Activated T-cell treated with anti-CD3 and anti-CD28 coated beads for 24 hours (primary cell): ENCODE measurements around the gene NT5DC3.

Experiments
- DNase-seq: peaks from one replicate; pipeline ENCODE4 v3.0.0-alpha.2; 2020; ENCODE audit warnings: low read depth

Gene NT5DC3

GRCh38 chr12:103840876-103841689 is at the start of gene NT5DC3:
Gene NT5DC3 (minus strand): TSS chr12:103841234. CDS start chr12:103841156, 78 bp downstream.
- peak; percentile 73 for DNase-seq

DNA sequence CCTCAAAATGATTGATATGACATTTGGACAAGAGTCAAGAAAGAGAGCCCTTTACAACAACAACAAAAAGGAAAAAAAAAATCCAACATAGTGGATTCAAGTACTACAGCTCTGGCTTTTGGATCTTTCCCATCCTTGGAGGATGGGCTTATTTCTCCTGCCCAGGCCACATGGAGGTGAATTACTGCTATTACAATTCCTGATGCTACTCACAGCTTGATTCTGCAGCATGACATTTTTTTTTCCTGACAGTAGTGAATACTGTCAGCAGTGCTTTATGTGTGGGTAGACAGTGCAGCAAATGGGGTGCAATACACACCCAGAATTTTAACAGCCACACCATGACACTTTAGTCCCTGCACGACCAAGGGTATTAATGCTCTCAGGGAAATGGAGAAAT is 46.7 kb upstream of the NT5DC3 start:
- no peak for DNase-seq

DNA sequence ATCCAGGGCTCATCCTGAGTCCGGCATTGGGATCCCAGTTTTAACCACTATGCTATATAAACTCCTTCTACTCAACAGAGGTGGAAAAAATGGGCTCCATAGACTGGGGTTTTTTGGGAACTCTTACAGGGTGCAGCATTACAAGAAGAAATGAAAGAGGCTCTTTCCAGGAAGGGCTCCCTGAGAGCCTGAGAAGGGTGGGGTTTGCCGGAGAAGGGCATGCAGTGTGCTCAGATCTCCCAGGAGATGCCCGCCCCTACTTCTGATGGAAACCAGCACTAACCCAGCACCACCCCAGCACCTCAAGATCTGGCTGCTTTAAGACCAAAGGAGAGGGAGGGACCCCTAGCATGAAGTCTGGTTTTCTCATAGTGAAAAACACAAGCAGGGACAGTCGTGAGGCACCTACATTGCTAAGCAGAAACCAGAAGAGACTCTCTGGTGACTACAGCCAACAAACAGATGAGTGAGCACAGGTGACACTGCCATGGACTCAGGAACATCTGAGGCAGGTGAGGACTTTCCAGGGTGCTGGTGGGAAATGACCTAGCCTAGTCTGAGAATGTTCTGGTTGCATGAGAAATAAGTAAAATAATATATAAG is 45.3 kb upstream of the NT5DC3 start:
- no peak for DNase-seq

- no peak for DNase-seq
Observed at GRCh38 chr12:103884316-103884715, 43.3 kb upstream of the NT5DC3 start.

DNA sequence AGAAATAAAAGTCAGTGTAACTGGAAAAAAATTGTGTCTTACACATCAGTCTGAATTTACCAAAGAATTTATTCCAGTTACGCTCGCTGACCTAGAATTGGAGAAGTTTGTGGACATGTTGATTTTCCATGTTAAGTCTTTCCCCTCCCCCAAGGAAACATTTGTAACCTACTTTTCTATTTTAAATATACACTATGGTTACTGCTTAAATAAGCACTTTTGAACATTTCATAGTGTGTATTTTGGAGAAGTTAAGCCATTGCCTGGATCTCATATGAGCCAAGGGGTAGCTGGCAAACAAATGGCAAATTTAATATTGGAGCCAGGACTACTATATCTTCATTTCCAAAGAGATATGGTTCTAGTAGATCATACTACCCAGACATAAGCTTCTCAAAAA is 42.9 kb upstream of the NT5DC3 start:
- DNase-seq, result no peak

DNA sequence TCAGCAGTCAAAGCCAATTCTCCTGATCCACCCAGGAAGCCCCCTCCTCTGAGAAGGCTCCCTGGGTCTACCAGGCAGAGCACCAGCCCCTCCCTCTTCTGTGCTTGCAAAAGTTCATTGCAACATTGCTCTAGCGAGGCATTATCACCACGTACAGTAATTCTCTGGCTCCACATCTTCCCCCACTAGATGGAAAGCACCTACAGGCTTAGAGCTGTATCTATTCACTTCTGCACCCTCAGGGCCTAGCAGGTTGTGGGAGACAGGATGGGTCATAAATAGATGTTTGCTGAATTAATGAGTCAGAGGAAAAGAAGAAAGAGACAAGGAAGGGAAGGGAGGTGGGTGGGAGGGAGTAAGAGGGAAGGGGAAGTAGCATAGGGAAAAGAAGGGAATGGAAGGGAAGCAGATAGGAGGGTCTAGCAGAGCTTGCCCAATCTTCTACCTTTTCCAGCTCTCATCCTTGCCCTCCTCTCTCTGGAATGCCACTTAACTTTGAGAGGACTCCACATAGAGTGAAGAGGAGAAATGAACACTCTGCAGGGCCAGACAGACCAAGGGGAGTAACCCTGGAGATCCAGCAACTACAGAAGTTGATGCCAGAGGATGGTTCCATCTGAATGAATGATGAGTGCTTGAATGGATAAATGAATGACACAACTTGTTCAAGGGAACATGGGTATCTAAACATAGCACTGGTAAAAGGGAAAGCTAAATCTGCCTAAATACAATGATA is 42.0 kb upstream of the NT5DC3 start:
- DNase-seq, result no peak

DNA sequence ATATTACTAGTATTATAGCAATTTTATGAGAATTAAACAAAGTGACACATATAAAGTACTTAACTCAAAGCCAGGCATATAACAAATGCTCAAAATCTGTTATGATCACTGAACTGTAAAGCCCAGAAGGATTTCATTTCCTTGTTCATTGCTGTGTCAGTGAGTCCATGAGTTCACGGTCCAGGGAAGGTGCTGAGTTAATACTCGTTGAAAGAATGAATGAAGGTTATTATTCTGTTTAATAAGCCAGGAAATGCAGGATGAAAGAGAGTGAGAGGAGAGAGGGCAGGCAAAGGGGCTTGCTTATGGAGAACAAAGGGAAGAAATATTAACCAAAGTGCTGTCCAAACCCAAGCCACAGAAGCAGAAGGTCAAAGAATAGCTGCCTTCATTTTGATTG is 40.2 kb upstream of the NT5DC3 start:
- no peak for DNase-seq

GRCh38 chr12:103880299-103881142 is 39.5 kb upstream of the NT5DC3 start:
- DNase-seq, result no peak

- no peak for DNase-seq
Observed at GRCh38 chr12:103879878-103880277, 38.8 kb upstream of the NT5DC3 start.

GRCh38 chr12:103879048-103879692 is 38.1 kb upstream of the NT5DC3 start:
- no peak for DNase-seq

DNA sequence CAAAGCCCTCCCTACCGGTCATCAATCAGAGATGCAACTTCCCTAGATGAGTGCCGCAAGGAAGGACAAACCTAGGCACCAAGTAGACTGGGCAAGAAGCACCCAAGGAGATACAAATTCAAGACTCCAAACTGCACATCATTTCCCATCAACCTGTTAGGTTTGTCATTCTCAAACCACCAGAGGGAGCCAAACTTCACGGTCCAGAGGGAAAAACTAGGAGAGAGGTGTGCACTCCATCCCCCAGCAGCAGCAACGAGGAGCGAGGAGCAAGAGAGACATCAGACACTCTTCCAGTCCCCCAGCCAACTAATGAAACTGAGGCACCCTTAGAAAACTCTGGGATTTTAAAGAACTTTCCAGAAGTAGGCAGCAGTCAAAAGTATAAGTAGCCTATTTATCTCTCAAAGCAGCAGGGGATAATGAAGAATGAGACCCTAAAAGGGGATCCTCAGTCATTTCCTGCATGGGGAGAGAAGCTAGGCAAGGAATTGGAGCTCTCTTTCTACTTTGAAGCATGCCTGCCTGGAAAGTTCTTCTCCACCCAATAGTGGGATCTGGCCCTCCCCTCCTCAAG is 37.0 kb upstream of the NT5DC3 start:
- DNase-seq, result peak; percentile 51

DNA sequence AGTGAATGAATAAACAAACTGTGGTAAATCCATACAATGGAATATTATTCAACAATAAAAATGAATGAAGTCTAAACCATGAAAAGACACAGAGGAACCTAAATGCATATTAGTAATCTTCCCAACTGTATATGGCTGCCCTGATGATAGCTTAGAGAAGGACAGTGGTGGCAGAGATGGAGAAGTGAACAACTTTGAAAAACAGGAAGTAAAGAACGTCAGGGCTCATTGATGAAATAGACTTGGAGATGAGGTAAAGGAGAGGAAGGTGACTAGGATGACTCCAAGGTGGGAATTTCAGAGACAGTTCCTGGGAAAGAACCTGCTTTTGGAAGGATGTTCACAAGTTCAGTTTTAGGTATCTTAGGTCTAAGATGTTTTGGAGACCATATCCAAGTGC is 36.3 kb upstream of the NT5DC3 start:
- no peak for DNase-seq

GRCh38 chr12:103875666-103876065 is 34.6 kb upstream of the NT5DC3 start:
- no peak for DNase-seq

GRCh38 chr12:103868215-103868614 is 27.2 kb upstream of the NT5DC3 start:
- DNase-seq, result no peak

- DNase-seq, result no peak
Observed at GRCh38 chr12:103865151-103865730, 24.2 kb upstream of the NT5DC3 start.

- DNase-seq, result no peak
Observed at GRCh38 chr12:103864710-103865109, 23.7 kb upstream of the NT5DC3 start.

DNA sequence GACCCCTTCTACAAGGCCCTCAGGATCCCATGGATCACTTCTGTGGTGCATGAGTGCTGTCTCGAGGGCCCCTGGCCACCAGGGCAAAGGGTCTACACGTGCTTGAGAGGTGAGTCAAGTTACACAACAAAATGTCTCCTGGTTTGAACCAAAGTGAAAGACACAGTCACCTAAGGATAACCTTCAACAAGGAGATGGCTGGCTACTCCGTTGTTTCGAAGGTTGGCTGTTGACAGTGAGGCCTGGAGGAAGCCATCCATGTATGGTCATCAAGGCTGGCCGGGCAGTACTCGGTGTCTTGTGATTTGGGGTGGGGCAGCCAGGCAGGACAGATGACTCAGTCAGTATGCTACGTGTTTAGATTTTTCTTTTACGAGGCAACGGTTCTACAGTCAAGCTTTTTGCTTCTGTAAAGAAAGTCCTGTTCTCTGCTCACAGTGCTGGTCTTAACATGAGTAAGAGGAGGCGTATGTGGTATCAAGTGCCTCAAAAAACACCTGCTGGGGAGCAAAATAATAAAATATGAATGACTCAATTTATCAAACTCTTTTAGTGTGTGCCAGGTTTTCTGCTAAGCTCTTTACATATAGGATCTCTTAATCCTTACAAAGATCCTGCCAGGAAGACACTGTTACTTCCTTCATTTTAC is 18.0 kb upstream of the NT5DC3 start:
- DNase-seq, result no peak

- DNase-seq, result no peak
Observed at GRCh38 chr12:103858335-103858734, 17.3 kb upstream of the NT5DC3 start.

- DNase-seq, result no peak
Observed at GRCh38 chr12:103857164-103857563, 16.1 kb upstream of the NT5DC3 start.
